HG03135 (cell line): ENCODE data around the gene LRCH4.
A peak's percentile ranks its signal among the peaks of the same experiment; 100 is the strongest.
"Not testable (repeated sequence)": the region's sequence is repeated elsewhere in the genome, so short reads cannot be mapped to it uniquely, and the experiment has no call there.

Source experiments
- ATAC-seq: cut with Tn5 transposase; IDR thresholded peaks from one replicate; pipeline ENCODE4 v1.9.1; 2021; ENCODE audit warnings: mild to moderate bottlenecking, moderate library complexity; ENCODE audit not compliant: unreplicated experiment

The LRCH4 gene

DNA sequence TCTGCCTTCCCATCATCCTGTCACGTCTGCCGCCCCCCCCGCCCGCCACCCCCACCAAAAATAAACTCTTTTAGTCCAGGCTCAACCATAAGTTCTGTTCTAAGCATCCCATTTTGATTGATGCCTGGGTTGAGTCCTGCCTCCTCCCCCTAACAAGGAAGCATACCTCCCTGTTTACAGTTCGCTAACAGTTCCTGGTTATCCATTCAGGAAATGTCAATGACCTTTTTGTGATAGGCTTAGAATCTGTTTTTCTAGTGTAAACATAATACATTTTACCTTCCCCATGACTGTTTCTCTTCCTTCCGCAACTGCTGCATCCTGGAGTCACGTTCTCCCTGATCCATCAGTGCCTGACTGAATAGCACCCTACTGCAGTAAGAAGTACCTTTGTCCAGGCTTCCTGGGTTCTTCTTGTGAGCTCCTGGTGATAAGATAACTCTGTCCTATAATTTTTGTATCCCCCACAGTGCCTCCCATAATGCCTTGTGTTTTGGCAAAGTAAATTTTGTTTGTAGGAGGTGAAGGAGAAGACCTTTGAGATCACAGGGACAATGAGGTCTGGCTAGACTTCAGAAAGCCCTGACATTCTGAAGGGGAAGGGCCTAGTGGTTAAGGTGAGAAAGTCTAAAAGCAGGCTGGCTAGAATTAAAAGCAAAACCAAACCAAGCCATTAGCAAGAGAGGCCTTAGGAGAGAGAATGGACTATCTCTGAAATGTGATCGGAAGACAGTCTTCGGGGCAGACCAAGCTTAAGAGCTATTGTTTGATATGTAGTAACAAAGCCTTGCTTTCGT, 39.6 kb downstream of the LRCH4 start:
- ATAC-seq = peak; percentile 44

DNA sequence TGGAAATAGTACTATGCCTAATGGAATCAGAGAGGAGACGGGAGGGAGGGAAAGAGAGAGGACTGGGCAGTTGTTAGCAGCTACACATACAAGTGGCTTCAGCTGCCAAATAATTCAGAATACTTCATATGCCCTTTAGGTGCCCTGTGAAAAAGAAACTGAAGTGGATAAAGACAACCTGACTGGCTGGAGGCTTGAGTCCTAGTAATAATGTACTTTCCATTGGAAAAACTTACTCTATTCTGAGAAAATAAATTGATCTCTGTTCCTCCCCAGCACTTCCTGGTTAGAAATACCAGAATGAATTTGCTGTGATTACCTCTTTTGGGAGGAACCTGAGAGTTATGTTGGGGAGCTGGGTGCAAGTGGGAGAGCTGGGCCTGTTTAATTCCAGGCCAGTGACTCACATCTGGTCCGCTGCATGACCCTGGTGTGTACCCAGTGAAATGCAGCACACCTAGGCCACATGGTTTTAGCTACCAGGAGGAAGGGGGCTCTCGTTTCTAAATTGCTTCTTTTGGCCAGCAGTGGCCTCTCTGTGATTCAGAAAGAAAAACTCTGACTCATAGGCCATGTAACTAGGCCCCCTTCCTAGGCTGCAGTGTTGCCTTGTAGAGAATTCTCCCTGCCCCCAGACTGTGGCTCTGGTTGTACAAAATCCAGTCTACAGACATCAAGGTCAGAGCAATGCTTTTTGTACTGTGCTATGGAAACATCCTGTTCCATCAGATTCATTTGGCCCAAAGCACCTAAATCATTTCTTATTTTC, 40.4 kb downstream of the LRCH4 start:
- peak; percentile 47 for ATAC-seq

DNA sequence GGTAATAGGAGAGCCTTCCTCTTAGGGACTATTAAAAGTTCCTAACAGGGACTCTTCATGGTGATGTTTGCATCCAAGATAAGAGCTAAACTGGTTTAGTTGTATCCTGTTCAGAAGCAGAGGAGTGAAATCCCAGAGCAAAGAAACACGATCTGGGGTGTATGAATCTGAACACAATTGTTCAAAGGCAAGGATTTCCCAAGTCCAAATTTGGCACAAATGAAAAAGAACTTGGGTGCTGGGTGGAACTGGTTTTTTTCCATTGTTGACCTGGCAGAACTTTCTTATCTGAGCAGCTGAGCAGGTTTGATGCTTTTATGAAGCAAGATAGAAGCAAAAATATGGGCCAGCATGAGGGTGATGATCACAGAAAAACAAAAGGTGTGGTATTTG, 41.0 kb downstream of the LRCH4 start:
- ATAC-seq = no peak

DNA sequence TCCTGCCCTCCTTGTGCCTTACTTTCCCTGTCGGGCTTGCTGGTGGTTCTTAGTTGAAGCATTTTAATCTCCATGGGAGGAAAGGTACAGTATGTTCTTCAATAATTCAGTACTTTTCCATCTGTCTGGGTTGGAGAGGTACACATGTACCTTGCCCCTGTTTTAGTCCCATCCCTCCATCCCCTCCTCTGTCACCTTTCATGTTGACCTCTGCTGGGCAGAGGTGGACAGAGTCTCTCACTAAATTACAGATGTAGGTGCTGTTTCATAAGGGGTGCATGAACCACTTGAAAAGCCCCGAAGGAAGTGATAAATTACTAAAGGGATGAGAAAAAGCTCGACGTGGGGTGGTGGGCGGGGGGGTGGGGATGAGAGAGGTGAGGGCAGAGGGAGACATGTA, 41.5 kb downstream of the LRCH4 start:
- no peak for ATAC-seq

DNA sequence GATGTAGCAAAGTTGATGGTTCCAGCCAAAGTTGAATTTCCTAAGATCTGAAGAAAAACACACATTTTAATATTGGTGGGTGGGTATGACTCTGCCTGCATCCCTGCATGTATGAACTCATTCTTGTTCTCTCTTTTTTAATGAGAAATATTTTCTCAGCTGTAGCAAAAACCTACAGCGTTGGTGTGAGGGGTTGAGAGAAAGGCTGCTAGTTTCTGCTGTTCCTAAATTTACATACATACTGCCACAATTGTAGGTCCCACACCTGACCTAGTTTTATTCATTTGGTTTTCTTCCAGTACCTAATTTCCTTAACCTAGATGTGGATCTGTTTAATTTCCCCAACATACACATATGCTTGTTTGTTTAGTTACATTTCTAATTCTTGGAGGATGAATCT, 42.3 kb downstream of the LRCH4 start:
- no peak for ATAC-seq

DNA sequence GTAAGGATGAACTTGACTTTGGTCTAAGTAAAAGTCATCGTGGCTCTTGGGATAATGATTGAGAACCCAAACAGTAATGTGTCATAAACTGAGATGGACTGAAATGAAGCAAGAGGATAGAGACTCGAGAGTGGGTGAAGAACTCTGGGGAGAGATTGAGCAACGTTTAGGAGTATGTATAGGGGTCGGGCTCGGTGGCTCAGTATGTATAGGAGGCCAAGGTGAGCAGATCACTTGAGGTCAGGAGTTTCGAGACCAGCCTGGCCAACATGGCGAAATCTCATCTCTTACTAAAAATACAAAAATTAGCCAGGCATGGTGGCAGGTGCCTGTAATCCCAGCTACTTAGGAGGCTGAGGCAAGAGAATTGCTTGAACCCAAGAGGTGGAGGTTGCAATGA, 44.6 kb downstream of the LRCH4 start:
- not testable (repeated sequence) for ATAC-seq

DNA sequence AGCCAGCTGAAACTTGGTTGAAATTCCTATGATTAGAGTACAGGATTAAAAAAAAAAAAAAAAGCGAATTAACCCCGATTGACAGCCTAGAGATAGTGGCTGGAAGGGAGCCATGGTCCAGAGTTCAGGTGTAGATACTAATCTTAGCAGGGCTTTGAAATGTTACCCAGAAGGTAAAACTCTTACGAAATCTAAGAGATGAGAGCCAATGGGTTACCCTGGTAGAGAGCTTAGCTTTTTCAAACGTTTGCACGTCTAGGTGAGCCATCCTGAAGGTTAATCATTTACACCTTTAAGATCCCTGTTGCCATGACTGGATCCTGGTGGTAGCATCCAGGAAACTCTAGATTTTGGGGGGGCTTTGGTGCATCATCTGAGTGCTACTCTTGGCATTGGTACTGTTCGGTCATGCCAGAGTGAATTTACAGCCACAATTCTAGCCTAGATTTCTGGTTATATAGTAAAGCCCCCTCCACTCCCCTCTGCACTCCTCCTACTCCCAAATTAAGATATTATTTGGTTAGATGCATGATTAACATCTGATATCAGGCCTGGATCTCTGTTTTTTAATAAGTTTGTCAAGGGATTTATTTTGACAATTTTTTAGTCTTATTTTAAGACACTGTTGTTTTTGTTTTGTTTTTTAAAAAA, 45.7 kb downstream of the LRCH4 start:
- ATAC-seq = no peak

DNA sequence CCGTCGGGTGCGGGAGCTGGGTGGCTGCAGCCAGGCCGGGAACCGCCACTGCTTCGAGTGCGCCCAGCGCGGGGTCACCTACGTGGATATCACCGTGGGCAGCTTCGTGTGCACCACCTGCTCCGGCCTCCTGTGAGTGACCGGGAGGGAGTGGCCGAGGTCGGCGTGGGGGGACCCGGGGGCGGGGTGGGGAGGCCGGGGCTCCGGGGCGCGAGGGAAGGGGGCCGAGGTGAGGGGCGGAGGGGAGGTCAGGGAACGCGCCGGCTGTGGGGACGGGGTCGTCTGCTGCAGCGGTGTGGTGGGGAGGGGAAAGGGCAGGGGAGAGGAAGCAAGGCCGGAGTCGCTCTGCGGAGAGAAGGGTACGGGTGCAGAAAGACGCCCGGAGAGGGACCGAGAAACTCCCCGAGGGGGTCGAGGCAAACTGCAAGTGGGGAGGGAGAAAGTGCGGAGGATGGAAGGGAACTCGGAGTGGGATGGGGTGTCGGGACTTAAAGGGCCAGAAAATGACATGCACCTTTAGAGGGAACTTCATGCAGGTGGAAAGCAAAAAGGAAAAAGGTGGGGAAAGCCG, 46.4 kb downstream of the LRCH4 start:
- ATAC-seq = no peak

DNA sequence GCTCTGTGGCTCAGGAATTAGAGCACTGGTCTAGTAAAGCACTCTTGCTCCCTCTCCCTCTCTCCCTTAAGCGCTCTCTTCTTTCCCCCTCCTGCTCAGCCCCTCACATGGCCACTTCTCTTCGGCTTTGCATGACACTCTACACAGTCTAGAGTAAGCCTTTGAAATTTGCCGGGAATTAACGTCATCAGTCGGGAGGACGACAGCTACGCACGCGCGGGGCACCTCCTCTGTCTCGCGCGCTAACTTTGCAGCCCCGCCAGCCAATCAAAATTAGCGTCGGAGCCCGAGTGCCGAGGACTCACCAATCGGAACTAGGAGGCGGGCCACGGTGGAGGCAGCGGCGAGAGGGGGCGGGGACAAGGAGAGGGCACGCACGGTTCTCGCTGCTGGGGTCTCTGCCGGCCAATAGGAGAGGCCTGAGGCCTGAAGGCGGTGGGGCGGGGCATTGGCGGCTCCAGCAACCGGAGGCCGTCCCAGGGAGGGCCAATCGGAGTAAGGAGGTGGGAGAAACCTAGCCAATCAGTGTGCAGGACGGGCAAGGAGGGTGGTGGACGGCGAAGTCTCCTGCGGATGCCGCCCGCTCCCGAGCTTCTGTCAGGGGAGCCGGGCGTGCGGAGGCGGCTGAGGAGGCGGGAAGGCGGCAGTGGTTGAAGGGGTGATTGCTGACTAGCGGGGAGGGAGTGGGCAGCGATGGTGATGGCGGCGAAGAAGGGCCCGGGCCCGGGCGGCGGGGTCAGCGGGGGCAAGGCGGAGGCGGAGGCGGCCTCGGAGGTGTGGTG, 47.1 kb downstream of the LRCH4 start, which contains the start of gene AGFG2:
Gene AGFG2 (plus strand): TSS at position 550 of the 782 bp plus-strand sequence. CDS start 144 bp downstream, at position 694.
- ATAC-seq = peak; percentile 96

DNA sequence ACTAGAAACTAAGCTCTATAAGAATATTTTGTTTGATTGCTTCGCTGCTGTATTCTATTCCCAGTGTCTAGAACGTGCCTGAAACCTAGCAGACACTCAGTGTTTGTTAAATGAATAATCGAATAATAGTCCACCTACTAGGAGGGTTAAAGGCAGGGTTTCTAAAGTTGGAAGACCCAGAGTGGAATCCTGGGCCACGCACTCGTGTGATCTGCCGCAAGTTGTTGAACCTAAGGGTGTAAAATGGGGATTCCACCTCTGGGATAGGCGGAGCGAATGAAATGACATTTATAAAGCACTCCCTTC, 47.6 kb downstream of the LRCH4 start:
- ATAC-seq = no peak

DNA sequence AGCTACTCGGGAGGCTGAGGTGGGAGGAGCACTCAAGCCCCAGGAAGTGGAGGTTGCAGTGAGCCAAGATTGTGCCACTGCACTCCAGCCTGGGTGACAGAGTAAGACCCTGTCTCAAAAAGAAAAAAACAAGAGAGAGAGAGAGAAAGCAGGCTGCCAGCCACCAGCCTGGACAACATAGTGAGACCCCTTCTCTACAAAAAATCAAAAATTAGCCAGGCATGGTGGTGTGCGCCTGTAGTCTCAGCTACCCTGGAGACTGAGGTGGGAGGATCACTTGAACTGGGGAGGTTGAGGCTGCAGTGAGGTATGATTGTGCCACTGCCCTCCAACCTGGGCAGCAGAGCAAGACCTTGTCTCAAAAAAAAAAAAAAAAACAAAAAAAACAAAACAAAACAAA, 49.2 kb downstream of the LRCH4 start:
- ATAC-seq = not testable (repeated sequence)

DNA sequence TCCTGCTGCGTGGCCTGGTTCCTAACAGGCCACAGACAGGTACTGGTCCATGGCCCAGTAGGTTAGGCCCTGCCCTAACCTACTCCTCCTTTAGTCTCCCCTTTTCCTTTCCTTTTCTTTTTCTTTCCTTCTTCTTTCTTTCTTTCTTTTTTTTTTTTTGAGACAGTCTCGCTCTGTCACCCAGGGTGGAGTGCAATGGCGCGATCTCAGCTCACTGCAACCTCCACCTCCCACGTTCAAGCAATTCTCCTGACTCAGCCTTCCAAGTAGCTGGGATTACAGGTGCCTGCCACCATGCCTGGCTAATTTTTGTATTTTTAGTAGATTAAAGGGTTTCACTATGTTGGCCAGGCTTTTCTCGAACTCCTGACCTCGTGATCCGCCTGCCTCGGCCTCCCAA, 49.9 kb downstream of the LRCH4 start:
- not testable (repeated sequence) for ATAC-seq

DNA sequence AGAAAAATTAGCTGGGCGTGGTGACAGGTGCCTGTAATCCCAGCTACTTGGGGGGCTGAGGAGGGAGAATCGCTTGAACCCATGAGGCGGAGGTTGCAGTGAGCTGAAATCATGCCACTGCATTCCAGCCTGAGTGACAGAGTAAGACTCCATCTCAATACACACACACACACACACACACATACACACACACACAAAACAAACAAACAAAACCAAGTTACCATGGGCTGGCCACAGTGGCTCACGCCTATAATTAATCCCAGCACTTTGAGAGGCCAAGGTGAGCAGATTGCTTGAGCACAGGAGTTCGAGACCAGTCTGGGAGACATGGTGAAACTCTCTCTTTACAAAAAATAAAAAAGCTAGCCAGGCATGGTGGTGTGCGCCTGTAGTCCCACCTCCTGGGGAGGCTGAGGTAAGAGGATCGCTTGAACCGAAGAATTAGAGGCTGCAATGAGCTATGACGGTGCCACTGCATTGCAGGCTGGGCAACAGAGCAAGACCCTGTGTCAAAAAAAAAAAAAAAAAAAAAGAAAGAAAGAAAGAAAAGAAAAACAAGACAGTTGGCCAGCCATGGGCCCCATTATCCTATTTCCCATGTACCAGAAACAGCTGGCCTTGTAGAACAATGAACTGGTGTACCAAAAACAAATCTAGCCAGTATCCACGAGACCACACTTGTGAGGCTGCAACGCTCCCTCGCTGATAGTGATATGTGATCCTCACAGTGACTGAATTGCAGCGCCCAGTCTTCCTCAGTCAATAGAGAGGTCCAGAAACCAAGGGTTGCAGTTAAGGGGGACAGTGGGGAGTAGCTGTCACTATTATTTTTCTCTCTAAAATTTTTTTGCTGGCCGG, 53.5 kb downstream of the LRCH4 start:
- ATAC-seq = no peak

DNA sequence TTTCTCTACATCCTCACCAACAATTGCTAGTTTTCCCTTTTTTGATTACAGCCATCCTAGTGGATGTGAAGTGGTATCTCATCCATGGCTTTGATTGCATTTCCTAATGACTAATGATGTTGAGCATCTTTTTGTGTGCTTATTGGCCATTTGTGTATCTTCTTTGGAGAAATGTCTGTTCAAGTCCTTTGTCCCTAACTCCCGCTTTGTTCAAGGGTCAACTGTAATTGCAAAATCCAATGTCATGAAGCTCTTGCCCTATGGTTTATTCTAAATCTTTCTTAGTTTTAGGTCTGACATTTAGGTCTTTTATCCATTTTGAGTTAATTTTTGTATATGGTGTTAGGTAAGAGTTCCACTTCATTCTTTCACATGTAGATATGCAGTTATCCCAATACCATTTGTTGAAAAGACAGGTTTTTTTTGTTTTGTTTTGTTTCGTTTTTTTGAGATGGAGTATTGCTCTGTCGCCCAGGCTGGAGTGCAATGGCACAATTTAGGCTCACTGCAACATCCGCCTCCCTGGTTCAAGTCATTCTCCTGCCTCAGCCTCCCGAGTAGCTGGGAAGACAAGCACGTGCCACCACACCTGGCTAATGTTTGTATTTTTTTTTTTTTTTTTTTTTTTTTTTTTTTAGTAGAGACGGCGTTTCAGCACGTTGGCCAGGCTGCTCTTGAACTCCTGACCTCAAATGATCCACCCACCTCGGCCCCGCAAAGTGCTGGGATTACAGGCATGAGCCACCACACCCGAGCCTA, 57.6 kb downstream of the LRCH4 start:
- not testable (repeated sequence) for ATAC-seq
